ENCODE measurements around the gene SHFL.

Gene SHFL

GRCh38 chr19:10109528-10109927, 23.4 kb downstream of the SHFL start:
- DNase-seq (ENCODE audit: low read depth in 3 of 3), result no peak

GRCh38 chr19:10110076-10110971, 24.2 kb downstream of the SHFL start:
- no peak for DNase-seq (ENCODE audit: low read depth in 3 of 3)

- DNase-seq (ENCODE audit: low read depth in 3 of 3), result no peak
Measured at GRCh38 chr19:10110972-10111317, 24.8 kb downstream of the SHFL start.

DNA sequence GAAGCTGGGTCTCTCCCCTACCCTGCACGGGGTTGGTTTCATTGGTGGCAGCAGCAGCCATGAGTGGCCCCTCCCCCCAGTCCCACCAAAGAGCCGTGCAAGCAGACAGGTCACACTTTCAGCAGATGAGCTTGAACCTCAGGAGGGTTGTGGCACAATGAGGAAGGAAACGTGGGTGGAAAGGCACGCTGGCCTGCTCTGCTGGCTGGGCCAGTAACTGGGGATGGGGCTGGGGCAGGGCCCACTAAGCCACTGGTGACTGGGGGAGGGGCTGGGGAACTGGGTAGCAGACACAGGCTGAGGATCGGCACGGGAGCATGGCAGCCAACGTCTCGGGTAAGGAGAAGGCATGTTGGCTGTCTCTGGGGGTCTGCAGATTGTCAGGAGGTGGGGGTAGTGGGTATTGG, 25.3 kb downstream of the SHFL start, which contains the start of gene P2RY11:
Gene P2RY11, plus strand, starts transcription at position 289 of the 407 bp plus-strand sequence. Its CDS starts 29 bp downstream, at position 318.
- peak in 1 of 3 experiments; percentile 61 for DNase-seq (ENCODE audit: low read depth in 3 of 3)

- peak in 1 of 3 experiments; percentile 72 for DNase-seq (ENCODE audit: low read depth in 3 of 3)
Measured at GRCh38 chr19:10112037-10112761, 26.1 kb downstream of the SHFL start.

DNA sequence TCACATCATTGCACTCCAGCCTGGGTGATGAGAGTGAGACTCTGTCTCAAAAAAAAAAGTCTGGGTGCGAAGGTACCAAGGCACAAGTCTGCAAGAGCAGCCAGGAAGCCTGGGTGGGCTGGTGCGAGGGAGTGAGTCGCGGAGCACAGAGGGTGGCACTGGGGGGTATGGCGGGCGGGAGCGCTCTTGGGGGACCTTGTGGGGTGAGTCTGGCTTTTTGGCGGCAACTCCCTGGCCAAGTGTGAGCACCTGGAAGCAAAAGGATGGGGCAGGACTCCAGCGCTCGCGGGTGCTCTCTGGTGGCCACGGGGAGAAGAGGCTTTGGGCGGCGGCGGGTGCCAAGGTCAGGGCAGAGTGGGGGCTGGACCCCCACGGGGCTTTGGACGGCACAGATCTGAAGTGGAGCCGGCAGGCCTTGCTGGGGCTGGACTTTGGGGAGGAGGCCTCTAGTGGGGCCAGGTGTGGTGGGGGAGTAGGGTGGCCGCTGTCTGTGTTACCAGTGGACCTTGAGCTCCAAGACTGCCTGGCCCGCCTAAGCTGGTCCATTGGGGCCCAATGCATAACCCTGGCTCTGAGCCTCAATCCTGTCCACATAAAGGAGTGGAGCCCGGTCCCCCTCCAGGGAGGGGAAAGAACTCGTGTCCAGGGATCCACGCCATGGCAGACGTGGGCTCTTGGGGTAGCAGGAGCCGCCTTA, 26.9 kb downstream of the SHFL start:
- DNase-seq (ENCODE audit: low read depth in 3 of 3), result peak in 1 of 3 experiments; percentile 77

- no peak for DNase-seq (ENCODE audit: low read depth in 3 of 3)
Measured at GRCh38 chr19:10113592-10113963, 27.5 kb downstream of the SHFL start.

DNA sequence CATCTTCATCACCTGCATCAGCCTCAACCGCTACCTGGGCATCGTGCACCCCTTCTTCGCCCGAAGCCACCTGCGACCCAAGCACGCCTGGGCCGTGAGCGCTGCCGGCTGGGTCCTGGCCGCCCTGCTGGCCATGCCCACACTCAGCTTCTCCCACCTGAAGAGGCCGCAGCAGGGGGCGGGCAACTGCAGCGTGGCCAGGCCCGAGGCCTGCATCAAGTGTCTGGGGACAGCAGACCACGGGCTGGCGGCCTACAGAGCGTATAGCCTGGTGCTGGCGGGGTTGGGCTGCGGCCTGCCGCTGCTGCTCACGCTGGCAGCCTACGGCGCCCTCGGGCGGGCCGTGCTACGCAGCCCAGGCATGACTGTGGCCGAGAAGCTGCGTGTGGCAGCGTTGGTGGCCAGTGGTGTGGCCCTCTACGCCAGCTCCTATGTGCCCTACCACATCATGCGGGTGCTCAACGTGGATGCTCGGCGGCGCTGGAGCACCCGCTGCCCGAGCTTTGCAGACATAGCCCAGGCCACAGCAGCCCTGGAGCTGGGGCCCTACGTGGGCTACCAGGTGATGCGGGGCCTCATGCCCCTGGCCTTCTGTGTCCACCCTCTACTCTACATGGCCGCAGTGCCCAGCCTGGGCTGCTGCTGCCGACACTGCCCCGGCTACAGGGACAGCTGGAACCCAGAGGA, 28.0 kb downstream of the SHFL start:
- no peak for DNase-seq (ENCODE audit: low read depth in 3 of 3)

- DNase-seq (ENCODE audit: low read depth in 3 of 3), result no peak
Measured at GRCh38 chr19:10114651-10115391, 28.7 kb downstream of the SHFL start.

DNA sequence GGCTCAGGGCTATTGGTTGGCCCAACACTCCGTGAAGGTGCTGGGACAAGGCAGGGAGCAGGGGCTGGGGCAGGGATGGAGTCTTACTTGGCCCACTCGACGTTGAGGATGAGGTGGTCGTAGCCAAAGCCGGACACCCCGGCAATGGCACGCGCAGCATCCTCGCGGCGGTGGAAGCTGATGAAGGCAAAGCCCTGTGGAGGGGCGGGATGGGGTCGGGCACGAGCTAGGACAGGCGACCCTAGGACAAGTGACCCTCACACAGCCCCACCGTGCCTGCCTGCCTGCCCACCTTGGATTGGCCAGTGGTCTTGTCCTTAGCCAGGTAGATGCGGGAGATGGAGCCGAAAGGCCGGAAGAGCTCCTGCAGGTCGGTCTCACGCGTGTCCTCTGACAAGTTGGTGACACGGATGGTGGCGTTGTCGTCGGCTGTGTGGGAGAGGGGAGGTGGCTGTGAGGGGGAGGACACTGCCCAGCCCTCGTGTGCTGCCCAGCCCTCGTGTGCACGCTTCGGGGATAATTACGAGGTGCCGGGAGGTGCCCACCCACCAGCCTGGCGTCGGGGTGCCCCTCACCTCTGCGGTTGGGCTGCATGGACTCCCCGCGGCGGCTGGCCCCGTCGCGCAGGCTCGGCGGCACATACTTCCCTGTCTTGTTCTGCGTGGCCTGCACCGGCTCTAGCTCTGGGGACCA, 29.4 kb downstream of the SHFL start:
- DNase-seq (ENCODE audit: low read depth in 3 of 3), result no peak

- DNase-seq (ENCODE audit: low read depth in 3 of 3), result no peak
Measured at GRCh38 chr19:10116085-10116865, 30.2 kb downstream of the SHFL start.

DNA sequence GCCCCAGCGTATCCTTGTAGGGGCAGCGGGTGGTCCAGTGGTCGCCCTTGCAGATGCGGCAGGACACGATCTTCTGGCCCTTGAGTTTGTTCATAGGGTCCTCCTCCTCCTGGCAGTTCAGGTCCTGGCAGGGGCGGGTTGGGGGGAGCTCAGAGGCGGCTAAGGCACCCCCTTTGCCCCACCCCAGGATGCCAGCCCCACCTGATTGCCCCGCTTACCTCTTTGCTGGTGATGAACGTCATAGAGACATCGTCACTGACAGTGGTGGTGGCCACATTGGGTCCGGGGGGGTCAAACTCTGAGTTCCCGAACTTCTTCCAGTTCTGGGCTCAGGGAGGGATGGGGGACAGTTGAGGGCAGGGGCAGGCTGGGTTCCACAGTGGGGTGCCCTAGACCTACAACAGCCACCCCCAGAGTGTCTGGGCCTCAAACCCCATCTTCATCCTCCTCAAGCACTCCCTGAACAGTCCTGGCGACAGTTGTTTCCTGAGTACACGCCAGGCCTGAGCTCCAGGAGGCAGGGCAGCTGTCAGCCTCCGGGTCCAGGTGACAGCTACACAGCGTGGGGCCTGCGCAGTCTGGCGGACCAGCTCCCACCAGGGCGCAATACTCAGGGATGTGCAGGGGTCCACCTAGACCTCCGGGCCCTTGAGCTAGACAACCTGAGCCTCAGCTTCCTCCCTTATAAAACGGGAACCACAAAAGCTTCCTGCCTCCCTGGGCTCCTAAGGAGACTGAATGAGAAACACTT, 30.9 kb downstream of the SHFL start:
- DNase-seq (ENCODE audit: low read depth in 3 of 3), result no peak

- no peak for DNase-seq (ENCODE audit: low read depth in 3 of 3)
Measured at GRCh38 chr19:10118960-10119359, 32.8 kb downstream of the SHFL start.

GRCh38 chr19:10120538-10121189, 34.5 kb downstream of the SHFL start:
- no peak for DNase-seq (ENCODE audit: low read depth in 3 of 3)

GRCh38 chr19:10122045-10122444, 35.9 kb downstream of the SHFL start:
- DNase-seq (ENCODE audit: low read depth in 3 of 3), result no peak

DNA sequence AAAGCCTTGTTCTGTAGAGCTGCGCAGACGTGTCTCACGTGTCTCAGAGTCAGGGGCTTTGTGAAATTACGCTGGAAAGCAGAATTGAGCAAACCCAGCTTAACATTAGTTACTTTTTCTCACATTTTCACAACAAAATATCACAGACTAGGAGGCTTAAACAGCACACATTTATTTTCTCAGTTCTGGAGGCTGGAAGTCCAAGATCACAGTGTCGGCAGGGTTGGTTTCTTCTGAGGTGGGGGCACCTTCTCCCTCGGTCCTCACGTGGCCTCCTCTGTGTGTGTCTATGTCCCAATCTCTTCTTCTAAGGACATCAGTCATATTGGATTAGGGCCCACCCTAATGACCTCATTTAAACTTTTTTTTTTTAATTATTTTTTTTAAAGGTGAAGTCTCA, 38.3 kb downstream of the SHFL start:
- no peak for DNase-seq (ENCODE audit: low read depth in 3 of 3)

GRCh38 chr19:10126213-10126639, 40.1 kb downstream of the SHFL start:
- no peak for DNase-seq (ENCODE audit: low read depth in 3 of 3)

- no peak for DNase-seq (ENCODE audit: low read depth in 3 of 3)
Measured at GRCh38 chr19:10132905-10133304, 46.8 kb downstream of the SHFL start.

All from stimulated activated CD4-positive, alpha-beta T cell treated with anti-CD3 and anti-CD28 coated beads, TNF-alpha, amount 100 ng/mL, for 24 hours (primary cell).